ENCODE data around the gene HMG20B.
A peak's percentile ranks its signal among the peaks of the same experiment; 100 is the strongest.

The HMG20B gene

DNA sequence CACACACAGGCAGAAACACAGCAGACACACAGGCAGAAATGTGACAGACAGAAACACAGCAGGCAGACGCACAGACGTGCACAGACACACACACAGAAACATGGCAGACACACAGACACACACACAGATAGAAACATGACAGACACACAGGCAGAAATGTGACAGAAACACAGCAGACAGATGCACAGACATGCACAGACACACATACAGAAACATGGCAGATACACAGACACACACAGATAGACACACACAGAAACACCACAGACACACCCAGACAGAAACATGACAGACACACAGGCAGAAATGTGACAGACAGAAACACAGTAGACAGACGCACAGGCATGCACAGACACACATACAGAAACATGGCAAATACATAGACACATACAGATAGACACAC is 32.6 kb downstream of the HMG20B start:
- no peak overlapping the region for H3K4me3 ChIP-seq (ENCODE audit: low read length)

DNA sequence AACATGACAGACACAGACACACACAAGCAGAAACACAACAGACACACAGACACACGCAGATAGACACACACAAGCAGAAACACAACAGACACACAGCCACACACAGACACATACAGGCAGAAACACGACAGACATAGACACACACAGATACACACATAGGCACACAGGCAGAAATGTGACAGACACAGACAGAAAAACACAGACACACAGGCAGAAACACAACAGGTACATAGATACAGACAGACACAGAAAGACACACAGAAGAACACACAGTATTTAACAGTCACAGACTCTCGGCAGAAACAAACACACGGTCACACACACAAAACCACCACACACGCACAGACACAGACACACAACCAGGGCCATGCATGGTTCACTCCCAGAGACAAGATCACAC is 33.0 kb downstream of the HMG20B start:
- TF ChIP-seq, protein P1, sequence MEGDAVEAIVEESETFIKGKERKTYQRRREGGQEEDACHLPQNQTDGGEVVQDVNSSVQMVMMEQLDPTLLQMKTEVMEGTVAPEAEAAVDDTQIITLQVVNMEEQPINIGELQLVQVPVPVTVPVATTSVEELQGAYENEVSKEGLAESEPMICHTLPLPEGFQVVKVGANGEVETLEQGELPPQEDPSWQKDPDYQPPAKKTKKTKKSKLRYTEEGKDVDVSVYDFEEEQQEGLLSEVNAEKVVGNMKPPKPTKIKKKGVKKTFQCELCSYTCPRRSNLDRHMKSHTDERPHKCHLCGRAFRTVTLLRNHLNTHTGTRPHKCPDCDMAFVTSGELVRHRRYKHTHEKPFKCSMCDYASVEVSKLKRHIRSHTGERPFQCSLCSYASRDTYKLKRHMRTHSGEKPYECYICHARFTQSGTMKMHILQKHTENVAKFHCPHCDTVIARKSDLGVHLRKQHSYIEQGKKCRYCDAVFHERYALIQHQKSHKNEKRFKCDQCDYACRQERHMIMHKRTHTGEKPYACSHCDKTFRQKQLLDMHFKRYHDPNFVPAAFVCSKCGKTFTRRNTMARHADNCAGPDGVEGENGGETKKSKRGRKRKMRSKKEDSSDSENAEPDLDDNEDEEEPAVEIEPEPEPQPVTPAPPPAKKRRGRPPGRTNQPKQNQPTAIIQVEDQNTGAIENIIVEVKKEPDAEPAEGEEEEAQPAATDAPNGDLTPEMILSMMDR (conservative IDR thresholded peaks at IDR 0.05; ENCODE audit: low read depth, low read length) = no peak
- no peak for DNase-seq (ENCODE audit: low read depth)
- H3K4me3 ChIP-seq (ENCODE audit: low read length) = no peak overlapping the region

More for the DNA sequence above, 32.6 kb downstream of the HMG20B start:
- TF ChIP-seq, protein P1 (conservative IDR thresholded peaks at IDR 0.05; ENCODE audit: low read depth, low read length) = no peak
- DNase-seq (ENCODE audit: low read depth) = no peak

DNA sequence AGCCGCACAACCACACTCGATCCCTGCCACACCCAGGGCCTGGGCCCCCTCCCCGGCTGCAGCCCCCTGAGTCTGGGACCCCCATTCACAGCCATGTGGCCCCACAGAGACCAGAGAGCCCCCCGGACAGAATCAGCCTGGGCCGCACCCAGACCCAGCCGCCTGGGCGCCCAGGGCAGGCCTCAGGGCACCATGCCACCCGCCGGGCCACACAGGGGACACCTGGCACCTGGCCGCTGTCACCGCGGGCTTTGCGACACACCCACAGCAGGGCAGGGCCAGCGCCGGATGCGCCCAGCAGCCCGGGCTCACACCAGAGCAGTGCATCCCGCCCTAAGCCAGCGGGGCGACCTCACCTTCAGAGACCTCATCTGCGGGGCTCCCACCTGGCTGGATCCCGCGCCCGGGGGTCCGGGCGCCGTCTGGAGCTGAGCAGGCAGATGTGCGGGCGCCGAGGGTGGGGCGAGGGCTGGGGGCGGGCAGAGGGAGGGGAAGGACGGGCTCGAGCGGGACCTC is 33.5 kb downstream of the HMG20B start:
- no peak for DNase-seq (ENCODE audit: low read depth)
- TF ChIP-seq, protein P1 (conservative IDR thresholded peaks at IDR 0.05; ENCODE audit: low read depth, low read length) = no peak
- H3K4me3 ChIP-seq (ENCODE audit: low read length) = peak overlapping the region; percentile 44

DNA sequence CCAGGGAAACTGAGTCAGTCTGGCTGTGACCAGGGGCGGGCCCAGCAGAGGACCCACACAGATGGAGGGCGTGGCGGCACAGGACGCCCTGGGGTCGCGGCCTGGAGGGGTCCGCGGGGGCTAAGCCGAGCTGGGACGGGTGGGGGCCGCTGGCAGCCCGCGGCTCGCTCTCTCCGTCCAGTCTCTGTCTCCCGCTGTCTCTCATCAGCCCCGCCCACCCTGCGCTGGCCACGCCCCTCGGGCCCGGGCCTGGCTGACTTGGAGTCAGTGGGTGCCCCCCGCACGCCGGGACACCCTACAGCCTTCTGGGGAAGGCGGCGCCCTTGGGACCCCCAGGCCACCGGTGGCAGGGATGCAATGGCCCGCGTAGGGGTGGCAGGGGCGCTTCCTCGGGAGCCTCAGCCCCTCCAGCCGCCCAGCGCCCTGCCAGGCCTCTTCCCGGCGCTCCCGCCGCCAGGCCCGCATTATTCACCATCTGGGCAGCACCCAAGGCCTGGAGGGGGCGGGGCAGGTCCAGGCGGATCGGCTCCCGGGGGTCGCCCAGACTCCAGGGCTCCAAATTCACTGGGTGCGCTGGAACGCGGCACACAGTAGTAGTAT is 34.0 kb downstream of the HMG20B start, which contains the start of gene TBXA2R:
Gene TBXA2R (minus strand): TSS at position 186 of the 600 bp plus-strand sequence. CDS start 6,241 bp downstream, outside the sequence.
- H3K4me3 ChIP-seq (ENCODE audit: low read length) = peak within 1 kb of the TSS; percentile 44
- TF ChIP-seq, protein P1 (conservative IDR thresholded peaks at IDR 0.05; ENCODE audit: low read depth, low read length) = no peak
- DNase-seq (ENCODE audit: low read depth) = no peak

DNA sequence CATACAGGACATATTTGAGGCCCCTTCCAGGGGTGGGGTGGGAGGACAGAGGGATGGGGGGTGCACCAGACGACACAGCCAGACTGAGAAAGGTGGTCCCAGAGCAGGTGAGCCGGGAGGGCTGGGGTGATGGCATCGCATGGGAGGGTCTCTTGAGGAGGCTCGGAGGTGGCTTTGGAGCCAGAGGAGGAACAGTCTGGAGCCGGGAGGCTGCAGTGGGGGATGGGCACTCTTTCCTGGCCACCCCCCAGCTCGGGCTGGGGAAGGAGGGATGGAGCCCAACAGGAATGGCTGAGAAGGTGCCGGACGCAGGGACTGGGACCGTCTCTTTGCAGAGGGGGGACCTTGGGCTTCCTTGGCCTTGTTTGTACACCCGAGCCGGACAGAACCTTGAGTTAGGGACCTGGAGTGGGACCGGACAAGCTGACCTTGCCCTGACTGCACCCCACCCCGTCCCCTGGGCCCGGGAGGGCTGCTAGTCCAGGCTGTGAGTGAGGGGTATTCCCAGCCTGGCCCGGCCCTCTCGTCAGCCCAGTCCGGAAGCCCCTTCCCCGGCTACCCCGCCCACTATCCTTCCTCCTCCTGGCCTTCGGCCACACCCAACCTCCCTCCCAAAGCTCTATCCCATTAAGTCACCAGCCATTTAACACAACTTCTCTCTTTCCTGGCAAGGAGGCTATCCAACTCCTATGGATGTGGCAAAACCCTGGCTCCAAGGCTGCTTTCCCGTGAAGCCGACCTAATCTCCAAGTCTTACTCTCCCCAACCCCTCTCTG is 34.7 kb downstream of the HMG20B start:
- TF ChIP-seq, protein P1 (conservative IDR thresholded peaks at IDR 0.05; ENCODE audit: low read depth, low read length) = no peak
- DNase-seq (ENCODE audit: low read depth) = no peak
- H3K4me3 ChIP-seq (ENCODE audit: low read length) = peak overlapping the region; percentile 44

DNA sequence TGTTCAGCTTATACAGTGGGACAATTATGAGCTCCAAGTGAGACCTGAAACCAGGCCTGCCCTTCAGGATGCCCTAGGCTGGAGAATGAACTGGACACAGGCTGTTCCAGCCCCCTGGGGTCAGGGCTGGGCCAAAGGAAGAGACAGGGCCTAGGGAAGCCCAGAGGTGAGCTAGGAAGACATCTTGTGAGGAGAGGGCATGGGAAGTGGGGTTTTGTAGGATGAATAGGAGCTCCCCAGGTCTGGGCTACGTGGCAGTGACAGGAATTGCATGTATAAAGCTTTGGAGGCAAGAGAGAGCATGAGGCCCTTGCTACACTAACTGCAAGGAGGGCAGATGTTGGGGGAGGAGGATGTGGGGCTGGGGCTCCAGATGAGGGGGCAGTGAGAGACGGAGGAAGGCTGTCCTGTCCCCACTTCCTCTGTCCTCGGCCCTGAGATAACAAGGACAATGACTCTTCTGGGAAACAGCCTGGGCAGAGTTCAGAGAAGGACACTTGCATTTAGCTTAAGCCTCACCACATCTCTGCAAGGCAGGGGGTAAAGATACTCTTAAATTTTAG is 35.4 kb downstream of the HMG20B start:
- no peak overlapping the region for H3K4me3 ChIP-seq (ENCODE audit: low read length)
- TF ChIP-seq, protein P1 (conservative IDR thresholded peaks at IDR 0.05; ENCODE audit: low read depth, low read length) = no peak
- DNase-seq (ENCODE audit: low read depth) = no peak
